ENCODE measurements around the gene CST2. TPM values are rescaled to one million over a fixed set of nuclear protein-coding genes. Genes with fewer than 3 reads are reported as not detected.
"Not testable (repeated sequence)": the region's sequence is repeated elsewhere in the genome, so short reads cannot be mapped to it uniquely, and the experiment has no call there.

The CST2 gene
- polyA plus RNA-seq (2013, experiment 1 of 2), result not detected
- not detected for polyA plus RNA-seq (2013, experiment 2 of 2)

- Histone ChIP-seq H3K27ac (ENCODE audit: low read depth, low read length, severe bottlenecking) (no peak within 1 kb of the TSS), H3K36me3 (ENCODE audit: control insufficient read depth, insufficient read depth, low read length) (no peaks in the 10 kb centered on the region)
Measured at GRCh38 chr20:23826541-23827021, at the start of gene CST2. Gene CST2, minus strand, starts transcription at chr20:23826729. Its CDS starts 69 bp downstream, at chr20:23826660.

GRCh38 chr20:23875606-23876237, 49.2 kb upstream of the CST2 start:
- Histone ChIP-seq H3K9me3 (ENCODE audit: control insufficient read depth, low read length) (no peaks in the 10 kb centered on the region), H3K36me3 (ENCODE audit: control insufficient read depth, insufficient read depth, low read length) (no peaks in the 10 kb centered on the region), H3K4me3 (ENCODE audit: extremely low read depth, insufficient read depth, low read length, poor library complexity, severe bottlenecking) (no peak overlapping the region), H3K27ac (ENCODE audit: low read depth, low read length, severe bottlenecking) (no peak overlapping the region), H3K4me1 (ENCODE audit: control insufficient read depth, insufficient read depth, low read length, poor library complexity, severe bottlenecking) (no peaks in the 10 kb centered on the region)
- WGBS, 2 experiments (ENCODE audit: insufficient coverage in 2 of 2), result 80 to 97% methylated on average over 2 to 5 of the region's 6 CpGs

More at GRCh38 chr20:23826541-23827021, at the start of gene CST2:
- H3K4me1 ChIP-seq (ENCODE audit: control insufficient read depth, insufficient read depth, low read length, poor library complexity, severe bottlenecking), result peaks cover 13% of the 10 kb centered on the region
- no peak within 1 kb of the TSS for H3K4me3 ChIP-seq (ENCODE audit: extremely low read depth, insufficient read depth, low read length, poor library complexity, severe bottlenecking)
- no peaks in the 10 kb centered on the region for H3K9me3 ChIP-seq (ENCODE audit: control insufficient read depth, low read length)
- WGBS, 2 experiments (ENCODE audit: insufficient coverage in 2 of 2), result 37 to 55% methylated on average over 3 to 4 of the region's 4 CpGs

- Histone ChIP-seq H3K36me3 (ENCODE audit: control insufficient read depth, insufficient read depth, low read length) (no peaks in the 10 kb centered on the region), H3K4me3 (ENCODE audit: extremely low read depth, insufficient read depth, low read length, poor library complexity, severe bottlenecking) (no peak overlapping the region), H3K9me3 (ENCODE audit: control insufficient read depth, low read length) (no peaks in the 10 kb centered on the region), H3K4me1 (ENCODE audit: control insufficient read depth, insufficient read depth, low read length, poor library complexity, severe bottlenecking) (no peaks in the 10 kb centered on the region), H3K27ac (ENCODE audit: low read depth, low read length, severe bottlenecking) (no peak overlapping the region)
- 88 to 94% methylated on average over 3 to 5 of the region's 5 CpGs for WGBS, 2 experiments (ENCODE audit: insufficient coverage in 2 of 2)
Measured at GRCh38 chr20:23874747-23875146, 48.2 kb upstream of the CST2 start.

GRCh38 chr20:23873370-23874015, 47.0 kb upstream of the CST2 start:
- 60 to 79% methylated on average over 2 of the region's 3 CpGs for WGBS, 2 experiments (ENCODE audit: insufficient coverage in 2 of 2)
- Histone ChIP-seq H3K4me1 (ENCODE audit: control insufficient read depth, insufficient read depth, low read length, poor library complexity, severe bottlenecking) (no peaks in the 10 kb centered on the region), H3K9me3 (ENCODE audit: control insufficient read depth, low read length) (no peaks in the 10 kb centered on the region), H3K27ac (ENCODE audit: low read depth, low read length, severe bottlenecking) (no peak overlapping the region), H3K4me3 (ENCODE audit: extremely low read depth, insufficient read depth, low read length, poor library complexity, severe bottlenecking) (no peak overlapping the region), H3K36me3 (ENCODE audit: control insufficient read depth, insufficient read depth, low read length) (no peaks in the 10 kb centered on the region)

GRCh38 chr20:23872065-23872464, 45.5 kb upstream of the CST2 start:
- Histone ChIP-seq H3K36me3 (ENCODE audit: control insufficient read depth, insufficient read depth, low read length) (no peaks in the 10 kb centered on the region), H3K27ac (ENCODE audit: low read depth, low read length, severe bottlenecking) (no peak overlapping the region), H3K4me3 (ENCODE audit: extremely low read depth, insufficient read depth, low read length, poor library complexity, severe bottlenecking) (no peak overlapping the region), H3K4me1 (ENCODE audit: control insufficient read depth, insufficient read depth, low read length, poor library complexity, severe bottlenecking) (no peaks in the 10 kb centered on the region), H3K9me3 (ENCODE audit: control insufficient read depth, low read length) (no peaks in the 10 kb centered on the region)
- WGBS, 2 experiments (ENCODE audit: insufficient coverage in 2 of 2), result no CpG with 5 or more reads among the region's 1 CpG

GRCh38 chr20:23870461-23870860, 43.9 kb upstream of the CST2 start:
- H3K9me3 ChIP-seq (ENCODE audit: control insufficient read depth, low read length), result no peaks in the 10 kb centered on the region
- 37 to 39% methylated on average over 3 to 4 of the region's 4 CpGs for WGBS, 2 experiments (ENCODE audit: insufficient coverage in 2 of 2)
- H3K36me3 ChIP-seq (ENCODE audit: control insufficient read depth, insufficient read depth, low read length), result no peaks in the 10 kb centered on the region
- no peak overlapping the region for H3K4me3 ChIP-seq (ENCODE audit: extremely low read depth, insufficient read depth, low read length, poor library complexity, severe bottlenecking)
- no peaks in the 10 kb centered on the region for H3K4me1 ChIP-seq (ENCODE audit: control insufficient read depth, insufficient read depth, low read length, poor library complexity, severe bottlenecking)
- H3K27ac ChIP-seq (ENCODE audit: low read depth, low read length, severe bottlenecking), result no peak overlapping the region

GRCh38 chr20:23869520-23869919, 43.0 kb upstream of the CST2 start:
- Histone ChIP-seq H3K4me1 (ENCODE audit: control insufficient read depth, insufficient read depth, low read length, poor library complexity, severe bottlenecking) (no peaks in the 10 kb centered on the region), H3K9me3 (ENCODE audit: control insufficient read depth, low read length) (no peaks in the 10 kb centered on the region), H3K36me3 (ENCODE audit: control insufficient read depth, insufficient read depth, low read length) (no peaks in the 10 kb centered on the region), H3K4me3 (ENCODE audit: extremely low read depth, insufficient read depth, low read length, poor library complexity, severe bottlenecking) (no peak overlapping the region), H3K27ac (ENCODE audit: low read depth, low read length, severe bottlenecking) (no peak overlapping the region)
- 75 to 78% methylated on average over 1 of the region's 2 CpGs for WGBS, 2 experiments (ENCODE audit: insufficient coverage in 2 of 2)

GRCh38 chr20:23868321-23868720, 41.8 kb upstream of the CST2 start:
- 6 to 11% methylated on average over 2 of the region's 5 CpGs for WGBS, 2 experiments (ENCODE audit: insufficient coverage in 2 of 2)
- H3K4me3 ChIP-seq (ENCODE audit: extremely low read depth, insufficient read depth, low read length, poor library complexity, severe bottlenecking), result no peak overlapping the region
- H3K27ac ChIP-seq (ENCODE audit: low read depth, low read length, severe bottlenecking), result no peak overlapping the region
- H3K9me3 ChIP-seq (ENCODE audit: control insufficient read depth, low read length), result no peaks in the 10 kb centered on the region
- no peaks in the 10 kb centered on the region for H3K36me3 ChIP-seq (ENCODE audit: control insufficient read depth, insufficient read depth, low read length)
- H3K4me1 ChIP-seq (ENCODE audit: control insufficient read depth, insufficient read depth, low read length, poor library complexity, severe bottlenecking), result no peaks in the 10 kb centered on the region

GRCh38 chr20:23867152-23867776, 40.7 kb upstream of the CST2 start:
- no peak overlapping the region for H3K4me3 ChIP-seq (ENCODE audit: extremely low read depth, insufficient read depth, low read length, poor library complexity, severe bottlenecking)
- no peak overlapping the region for H3K27ac ChIP-seq (ENCODE audit: low read depth, low read length, severe bottlenecking)
- WGBS, 2 experiments (ENCODE audit: insufficient coverage in 2 of 2), result 45 to 69% methylated on average over 5 to 7 of the region's 9 CpGs
- no peaks in the 10 kb centered on the region for H3K4me1 ChIP-seq (ENCODE audit: control insufficient read depth, insufficient read depth, low read length, poor library complexity, severe bottlenecking)
- H3K36me3 ChIP-seq (ENCODE audit: control insufficient read depth, insufficient read depth, low read length), result no peaks in the 10 kb centered on the region
- no peaks in the 10 kb centered on the region for H3K9me3 ChIP-seq (ENCODE audit: control insufficient read depth, low read length)

- H3K9me3 ChIP-seq (ENCODE audit: control insufficient read depth, low read length); H3K4me3 ChIP-seq (ENCODE audit: extremely low read depth, insufficient read depth, low read length, poor library complexity, severe bottlenecking); H3K4me1 ChIP-seq (ENCODE audit: control insufficient read depth, insufficient read depth, low read length, poor library complexity, severe bottlenecking); H3K36me3 ChIP-seq (ENCODE audit: control insufficient read depth, insufficient read depth, low read length); H3K27ac ChIP-seq (ENCODE audit: low read depth, low read length, severe bottlenecking): not testable (repeated sequence)
- WGBS, 2 experiments (ENCODE audit: insufficient coverage in 2 of 2), result 65% methylated on average over 5 of the region's 10 CpGs; no CpG with 5 or more reads in 1 of the 2 experiments
Measured at GRCh38 chr20:23860771-23861170, 34.2 kb upstream of the CST2 start.
